NOMO-1 treated with DMSO at 0.1 percent for 48 hours (cell line): ENCODE data around the gene BCL11B.

ENCODE experiments used
- DNase-seq: peaks from one replicate; lab custom pipeline; 2025; ENCODE audit not compliant: unreplicated experiment; lab: John Stamatoyannopoulos, UW

Gene BCL11B

DNA sequence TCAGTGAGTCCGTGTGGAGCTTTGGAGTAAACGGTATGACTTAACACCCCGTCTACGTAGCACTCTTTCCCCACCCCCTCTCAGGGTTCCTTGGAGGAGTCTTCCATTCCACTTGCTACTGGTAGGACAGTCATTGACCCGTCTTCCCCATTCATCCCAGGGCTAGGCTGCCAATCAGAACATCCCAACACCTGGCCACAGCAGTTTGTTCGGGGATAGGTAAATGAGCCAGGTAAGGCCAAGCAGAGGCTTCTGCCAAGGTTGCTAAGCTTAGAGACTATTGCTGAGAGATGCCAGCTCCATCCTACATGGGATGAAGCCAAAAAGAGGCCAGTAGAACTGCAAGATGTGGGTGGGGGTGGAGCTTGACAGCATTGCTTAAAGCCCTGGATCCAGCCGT is 130.8 kb downstream of the BCL11B start:
- DNase-seq = no peak

DNA sequence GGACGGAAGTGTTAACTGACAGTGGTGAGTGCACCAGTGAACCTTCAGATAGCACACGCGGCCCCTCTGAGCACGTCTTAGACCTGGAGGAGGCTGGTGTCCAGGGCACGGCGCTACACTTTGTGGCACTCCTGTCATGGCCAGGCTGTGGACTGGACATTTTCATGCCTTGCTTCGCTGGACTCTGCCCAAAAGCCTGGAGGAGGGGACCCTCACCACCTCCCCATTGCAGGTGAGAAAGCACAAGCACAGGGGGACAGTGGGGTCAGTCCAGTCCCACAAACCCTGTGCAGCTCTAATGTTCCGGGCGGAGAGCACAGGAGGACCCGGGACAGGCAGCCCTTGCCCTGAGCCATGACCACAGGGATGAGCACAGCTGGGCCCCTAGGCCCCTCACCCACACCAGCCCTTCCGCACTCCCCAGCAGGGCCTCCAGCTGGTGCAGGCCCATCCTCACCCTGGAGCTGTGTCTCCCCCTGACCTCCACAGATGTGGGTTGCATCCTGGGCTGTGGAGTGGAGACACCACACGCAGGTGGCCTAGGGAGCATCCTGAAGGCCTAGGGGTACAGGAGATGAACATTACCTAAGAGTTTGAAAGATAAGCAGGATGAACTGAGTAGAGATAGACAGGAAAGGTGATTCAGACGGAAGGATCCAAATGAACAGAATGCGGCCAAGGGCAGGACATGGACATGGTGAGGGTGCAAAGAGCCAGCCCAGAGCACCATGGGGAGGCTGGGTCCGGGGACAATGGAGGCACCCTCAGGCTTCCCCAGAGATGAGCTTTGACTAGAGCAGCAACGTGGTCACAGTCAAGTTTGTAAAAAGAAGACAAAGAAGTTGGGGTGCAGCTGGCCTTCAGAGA is 132.8 kb downstream of the BCL11B start:
- no peak for DNase-seq

DNA sequence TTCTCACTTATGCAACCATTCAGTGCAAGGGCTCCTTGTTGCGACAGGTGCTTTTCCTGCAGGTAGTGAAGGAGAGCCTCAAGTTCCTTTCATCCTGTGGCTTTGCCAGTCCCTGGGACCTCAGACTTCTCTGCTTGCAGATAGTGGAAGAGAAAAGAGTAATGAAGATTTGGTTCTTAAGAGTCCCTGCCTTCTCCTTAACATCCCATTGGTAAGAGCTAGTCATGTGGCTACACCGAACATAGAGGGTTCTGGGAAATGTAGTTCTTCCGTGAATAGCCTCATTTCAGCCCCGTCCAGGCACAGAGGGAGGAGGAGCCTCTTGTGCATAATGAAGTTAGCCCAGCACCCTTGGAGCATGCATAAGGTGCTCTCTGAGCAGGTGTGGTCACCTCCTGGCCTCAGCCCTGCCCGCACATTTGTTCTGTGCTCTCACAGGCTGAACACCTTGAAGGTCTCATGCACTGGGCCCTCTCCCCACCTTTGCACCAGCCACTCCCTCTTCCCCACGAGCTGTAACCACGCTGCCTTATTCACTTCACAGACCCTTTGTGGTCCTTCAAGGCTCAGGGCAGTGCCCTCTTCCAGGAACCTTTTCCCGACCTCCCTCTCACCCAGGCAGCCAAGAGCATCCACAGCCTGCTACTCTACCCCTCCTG is 134.0 kb downstream of the BCL11B start:
- DNase-seq = peak; percentile 44

DNA sequence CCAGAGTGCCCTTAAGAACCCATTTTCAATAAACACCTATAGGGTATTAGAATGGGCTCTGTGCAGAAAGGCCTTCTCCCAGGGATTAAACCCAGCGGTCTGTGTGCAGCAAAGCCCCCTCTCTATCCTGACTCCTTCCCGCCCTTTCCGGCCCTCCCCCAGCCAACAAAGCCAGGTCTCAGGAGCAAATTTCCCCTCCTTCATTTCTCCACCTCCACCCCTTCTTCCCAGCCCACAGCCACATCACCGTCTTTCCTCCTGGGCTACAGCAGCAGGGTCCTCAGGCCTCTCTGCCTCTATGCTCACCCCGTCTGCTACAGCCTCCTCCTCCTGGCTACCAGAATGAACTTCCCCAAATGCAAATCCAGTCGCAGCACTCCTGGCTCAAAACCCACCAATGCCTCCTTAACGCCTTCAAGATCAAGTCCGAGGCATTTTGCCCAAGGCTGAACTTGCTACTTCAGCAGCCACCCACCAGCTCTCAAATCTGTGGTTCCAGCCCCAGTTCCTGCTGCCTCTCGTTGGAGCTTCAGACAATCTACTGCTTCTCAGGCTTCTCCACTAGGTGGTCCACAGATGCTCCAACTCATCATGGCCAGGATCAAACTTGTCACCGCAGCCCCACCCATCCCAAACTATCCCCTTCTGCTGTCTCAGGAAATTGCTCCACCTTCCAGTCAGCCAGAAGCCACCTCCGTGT is 134.8 kb downstream of the BCL11B start:
- DNase-seq = no peak

DNA sequence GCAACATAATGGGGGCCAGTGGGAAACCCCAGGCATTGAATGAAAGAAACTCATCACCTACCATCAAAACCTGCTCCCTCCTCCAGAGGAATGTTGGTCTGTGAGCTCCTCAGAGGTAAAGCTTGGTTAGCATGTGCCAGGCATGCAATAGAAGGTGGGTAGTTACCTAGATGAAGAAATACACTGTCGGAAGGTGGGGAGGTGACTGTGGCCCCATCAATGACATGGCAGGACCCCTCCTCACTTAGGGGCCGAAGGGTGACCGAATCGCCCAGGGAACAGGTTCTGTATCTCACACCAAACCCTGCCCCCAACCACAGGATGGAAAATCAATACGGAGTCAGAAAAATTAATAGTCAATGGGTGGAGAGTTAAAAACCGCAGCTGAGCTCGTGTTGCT is 135.6 kb downstream of the BCL11B start:
- DNase-seq = no peak

DNA sequence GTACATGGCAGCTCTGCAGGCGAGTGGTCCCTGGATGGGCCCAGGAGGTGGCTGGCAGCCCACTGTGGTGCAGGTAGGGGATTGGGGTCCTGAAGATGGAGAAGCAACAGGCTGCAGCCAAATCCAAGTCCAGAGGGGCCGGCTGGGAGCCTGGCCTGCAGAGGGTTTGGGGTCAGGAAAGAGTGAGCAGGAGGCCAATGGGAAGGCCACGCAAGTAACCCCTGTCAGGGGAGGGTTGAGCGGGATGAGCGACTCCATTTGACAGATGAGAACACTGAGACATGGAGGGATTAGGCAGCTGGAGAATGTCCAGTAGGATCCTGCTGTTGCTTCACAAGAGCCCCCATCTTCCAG is 136.0 kb downstream of the BCL11B start:
- DNase-seq = no peak

DNA sequence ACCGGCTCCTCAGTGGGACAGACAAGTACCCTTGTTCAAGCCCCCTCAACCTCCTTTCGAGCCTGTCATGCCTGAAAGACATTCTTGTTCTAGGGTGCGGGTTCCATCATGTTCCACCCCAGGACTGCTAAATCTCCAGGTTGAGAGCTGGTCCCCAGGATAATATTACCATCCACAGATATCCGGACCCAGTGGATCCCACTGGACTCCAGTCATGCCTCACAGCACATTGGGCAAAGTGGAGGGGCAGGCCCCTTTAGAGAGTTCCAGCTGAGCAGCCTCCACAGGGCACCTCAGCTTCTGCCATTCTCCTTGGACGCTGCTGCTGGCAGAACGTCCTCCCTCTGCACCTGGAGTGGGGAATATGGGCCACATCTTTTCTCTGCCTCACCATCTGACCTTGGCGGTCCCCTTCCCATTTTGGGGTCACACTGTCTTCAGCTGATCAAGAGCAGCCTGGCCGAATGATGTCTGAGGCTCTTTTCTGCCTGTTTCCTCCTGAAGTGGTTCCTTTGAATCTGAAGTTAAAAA is 137.4 kb downstream of the BCL11B start:
- DNase-seq = no peak

DNA sequence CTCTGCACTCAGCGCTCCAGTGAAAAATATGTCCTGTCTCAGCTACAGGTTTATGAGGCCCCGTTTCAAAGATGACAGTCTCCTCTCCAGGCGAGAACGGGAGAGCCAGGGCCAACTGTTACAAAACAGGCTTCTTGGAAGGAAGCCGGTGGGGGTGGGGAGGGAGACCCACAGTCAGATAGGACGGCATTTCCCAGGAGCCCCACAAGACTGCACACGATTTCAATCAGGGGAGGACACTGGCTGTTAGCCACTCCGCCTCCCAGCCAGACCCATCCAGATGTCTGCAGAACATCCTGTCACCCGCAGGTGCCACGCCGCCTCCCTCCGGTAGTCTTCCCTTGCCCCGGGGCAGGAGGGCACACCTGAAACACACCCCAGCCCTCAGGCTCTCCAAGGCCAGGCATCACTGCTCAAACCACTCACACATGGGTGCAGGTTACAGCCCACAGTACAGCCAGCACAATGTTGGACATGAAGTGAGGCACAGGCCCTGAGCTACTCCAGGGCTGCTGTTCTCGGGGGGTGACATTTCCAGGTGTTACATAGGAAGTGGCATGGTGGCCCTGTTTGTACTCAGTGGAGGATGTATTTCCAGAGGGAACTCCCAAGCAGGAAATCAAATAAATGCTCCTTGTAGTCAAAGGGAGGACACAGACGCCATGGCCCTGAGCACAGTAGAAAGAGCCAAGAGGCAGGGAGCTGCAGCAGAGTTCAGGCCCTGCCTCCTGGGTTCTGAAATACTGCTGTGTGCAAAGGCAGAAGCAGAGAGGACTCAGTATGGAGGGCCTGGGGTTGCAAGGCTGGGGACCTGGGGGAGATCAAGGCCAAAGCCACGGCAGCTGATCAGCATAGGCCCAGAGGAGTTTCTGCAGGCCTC is 138.1 kb downstream of the BCL11B start:
- DNase-seq = no peak

DNA sequence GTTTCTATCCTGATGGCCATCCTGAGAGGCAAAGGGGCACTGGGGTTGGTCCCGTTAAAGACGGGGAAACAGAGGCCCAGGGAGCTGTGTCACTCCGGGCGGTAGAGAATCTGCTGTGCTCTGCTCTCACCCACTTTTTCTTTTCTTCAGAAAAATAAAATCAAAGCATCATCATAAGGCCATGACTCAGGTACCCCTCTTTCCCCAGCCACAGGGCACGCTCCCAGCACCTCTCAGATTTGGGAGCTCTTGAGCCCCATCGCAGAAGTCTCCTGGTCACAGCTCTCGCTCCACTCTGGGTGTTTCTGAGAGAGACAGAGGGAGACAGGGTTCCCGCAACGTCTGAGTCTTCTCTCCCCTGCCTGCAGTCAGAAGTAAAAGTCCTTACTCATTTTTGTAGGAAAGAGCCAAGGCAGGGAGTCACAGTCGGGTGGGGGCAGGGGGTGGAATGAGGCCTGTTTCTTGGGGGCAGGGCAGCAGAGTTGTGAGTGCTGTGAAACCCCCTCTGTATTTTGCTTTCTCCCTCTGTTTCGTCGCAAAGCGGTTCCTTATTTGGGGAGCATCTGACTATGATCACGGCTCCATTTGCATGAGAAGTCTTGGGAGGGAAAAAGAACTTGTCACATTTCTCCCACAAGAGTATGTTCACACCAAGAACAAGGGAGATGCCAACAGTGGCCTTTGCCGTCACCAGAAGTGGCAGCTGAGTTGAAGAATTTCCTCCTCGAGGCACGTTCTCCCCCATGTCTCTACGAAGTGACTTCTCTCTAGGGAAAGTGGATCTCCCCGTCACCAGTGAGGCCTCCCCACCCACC is 139.0 kb downstream of the BCL11B start:
- no peak for DNase-seq

DNA sequence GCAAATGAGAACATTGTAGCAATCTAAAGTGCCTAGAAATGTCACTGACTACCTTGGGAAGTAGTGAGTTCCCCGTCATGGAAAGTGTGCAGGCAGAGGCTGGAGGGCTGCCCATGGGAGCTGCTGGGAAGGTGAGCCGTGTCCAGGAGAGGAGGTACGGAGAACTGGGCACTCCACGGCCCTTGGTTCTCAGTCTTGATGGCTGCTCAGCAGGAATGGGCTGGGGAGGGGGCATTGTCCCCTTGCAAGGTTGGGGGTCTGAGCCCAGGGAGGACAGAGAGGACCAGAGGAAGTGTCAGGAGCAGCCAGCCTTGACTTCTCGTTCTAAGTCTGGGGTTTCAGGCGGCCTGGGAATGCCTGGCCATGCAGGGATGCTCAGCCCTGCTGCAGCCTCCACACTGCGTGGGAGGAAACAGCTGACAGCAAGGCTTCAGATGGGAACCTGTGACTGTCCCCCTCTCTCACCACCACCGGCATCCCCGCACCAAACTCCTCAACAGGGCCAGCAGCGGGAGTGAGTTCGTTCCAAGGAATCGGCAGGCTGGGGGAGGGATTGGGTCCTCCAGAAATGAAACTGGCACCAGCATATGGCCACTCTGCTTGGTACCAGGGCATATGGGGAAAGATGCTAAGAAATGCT is 140.2 kb downstream of the BCL11B start:
- DNase-seq = no peak

DNA sequence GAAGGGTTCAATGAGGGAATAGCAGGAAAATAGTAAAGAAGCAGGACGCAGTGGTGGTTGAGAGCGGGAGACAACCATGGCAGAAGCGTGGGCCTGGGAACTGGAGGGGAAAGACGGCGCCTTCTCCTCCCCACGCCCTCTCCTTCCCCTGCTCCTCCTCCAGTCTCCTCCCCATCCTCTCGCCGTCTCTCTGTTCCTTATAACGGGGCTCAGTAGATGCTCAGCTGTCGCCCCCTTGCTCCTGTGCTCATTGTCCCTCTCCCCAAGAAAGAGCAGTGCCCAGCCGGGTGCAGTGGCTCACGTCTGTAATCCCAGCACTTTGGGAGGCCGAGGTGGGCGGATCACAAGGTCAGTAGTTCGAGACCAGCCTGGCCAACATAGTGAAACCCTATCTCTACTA is 142.0 kb downstream of the BCL11B start:
- no peak for DNase-seq

DNA sequence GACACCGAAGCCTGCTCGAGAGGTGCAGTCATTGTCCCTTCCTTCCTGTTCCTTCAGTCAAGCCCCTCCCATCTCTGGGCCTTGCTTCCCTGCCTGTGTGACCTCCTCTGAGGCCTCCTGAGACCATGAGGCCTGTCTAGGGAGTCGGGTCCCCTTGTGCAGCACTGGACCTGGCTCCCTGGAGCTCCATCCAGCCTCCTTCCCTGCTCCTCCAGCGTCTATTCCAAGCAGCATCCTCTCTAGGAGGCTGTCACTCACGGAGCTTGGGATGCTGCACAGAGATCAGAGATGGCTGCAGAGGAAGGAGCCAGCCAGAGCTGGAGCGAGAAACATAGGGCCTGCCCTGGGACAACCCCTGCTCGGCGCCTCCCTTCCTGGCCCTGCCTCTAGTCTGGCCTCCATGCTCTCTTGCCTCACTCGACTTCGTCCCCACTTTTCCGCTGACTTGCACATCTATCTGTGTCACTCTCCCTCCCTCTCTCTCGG is 142.7 kb downstream of the BCL11B start:
- no peak for DNase-seq

DNA sequence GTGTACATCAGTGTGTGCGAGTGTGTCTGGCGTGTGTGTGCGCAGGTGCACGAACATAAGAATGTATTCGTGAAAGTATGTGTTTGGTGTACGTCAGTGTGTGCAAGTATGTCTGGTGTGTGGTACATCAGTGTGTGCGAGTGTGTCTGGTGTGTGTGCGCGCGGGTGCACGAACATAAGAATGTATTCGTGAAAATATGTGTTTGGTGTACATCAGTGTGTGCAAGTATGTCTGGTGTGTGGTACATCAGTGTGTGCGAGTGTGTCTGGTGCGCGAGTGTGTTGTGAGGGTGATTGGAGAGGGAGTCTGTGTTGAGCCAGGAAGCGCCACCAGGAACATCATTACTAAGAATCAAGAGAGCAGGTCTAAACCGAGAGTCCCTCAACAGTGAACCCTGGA is 143.8 kb downstream of the BCL11B start:
- DNase-seq = no peak

DNA sequence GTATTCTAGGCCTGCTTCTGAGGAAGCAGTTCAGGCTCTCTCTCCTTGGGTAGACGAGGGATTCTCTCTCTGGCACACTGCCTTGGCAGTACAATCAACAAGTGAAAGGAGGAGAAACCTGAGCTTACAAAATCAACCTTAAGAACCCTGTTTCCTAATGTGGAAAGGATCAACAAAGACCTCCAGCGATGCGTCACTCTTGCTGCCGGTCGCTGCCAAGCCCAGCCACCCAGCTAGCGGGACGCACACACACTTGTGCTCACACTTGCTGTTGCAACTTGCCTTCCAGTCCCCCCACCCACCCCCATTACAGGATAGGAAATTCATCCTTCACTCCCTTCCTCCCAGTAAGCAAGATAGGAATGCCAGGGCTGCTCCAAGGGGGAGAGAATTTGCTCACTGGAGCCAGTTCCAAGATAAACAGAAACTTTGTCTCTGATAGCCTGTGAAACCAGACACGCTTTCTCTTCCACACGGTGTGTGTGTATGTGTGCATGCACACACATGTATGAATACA is 144.3 kb downstream of the BCL11B start:
- DNase-seq = no peak

DNA sequence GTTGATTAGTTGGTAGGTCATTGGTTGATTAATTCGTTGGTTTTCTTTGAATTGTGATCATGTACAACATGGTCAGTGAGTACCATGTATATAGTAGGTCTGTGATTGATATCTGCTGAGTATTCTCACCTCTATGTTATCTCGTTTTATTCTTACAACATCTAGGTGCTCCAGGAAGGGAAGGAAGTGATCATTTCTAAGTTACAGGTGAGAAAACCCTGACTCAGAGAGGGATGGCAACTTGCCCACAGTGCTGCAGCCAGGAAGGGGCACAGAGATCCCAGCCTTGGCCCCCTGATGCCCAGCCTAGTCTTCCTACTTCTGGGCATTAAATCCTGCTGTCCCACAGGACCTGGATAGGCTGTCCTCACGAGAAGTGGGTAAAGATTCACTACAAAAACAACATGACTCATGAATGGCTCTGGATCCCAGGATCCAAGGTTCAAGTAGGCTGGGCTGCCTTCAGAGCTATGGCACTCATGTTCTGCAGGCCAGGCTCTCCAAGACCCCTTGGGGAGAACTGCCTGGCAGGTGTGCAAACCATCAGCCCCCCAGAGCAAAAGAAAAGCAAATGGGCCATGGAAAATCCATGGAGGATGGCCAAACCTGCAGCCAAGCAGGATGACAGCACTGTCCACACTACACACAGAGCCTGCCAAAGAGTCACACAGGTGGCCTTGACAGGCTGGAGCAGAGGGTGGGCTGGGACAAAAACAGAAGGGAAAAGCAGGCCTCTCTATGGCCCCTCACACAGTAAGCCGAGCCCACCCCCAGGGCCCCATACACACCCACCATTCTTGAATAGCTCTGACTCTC is 146.2 kb downstream of the BCL11B start:
- DNase-seq = no peak

DNA sequence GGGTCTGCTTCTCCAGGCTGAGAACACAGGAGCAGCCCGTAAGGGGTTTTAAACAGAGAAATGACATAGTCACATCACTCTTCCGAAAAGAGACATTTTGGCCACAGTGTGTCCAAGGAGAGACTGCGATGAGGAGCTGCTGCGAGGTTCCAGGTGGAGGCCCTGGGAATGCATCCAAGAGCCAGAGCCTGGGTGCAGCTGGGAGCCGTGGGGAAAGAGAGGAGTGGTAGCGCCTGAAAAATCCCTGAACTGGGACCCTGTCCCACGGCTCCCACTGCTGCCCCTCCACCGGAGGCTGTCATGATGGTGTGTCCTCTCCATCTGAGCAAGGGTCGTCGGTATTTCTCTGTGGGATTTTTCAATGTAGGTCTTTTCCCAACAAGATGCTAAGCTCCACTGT is 146.9 kb downstream of the BCL11B start:
- DNase-seq = no peak

DNA sequence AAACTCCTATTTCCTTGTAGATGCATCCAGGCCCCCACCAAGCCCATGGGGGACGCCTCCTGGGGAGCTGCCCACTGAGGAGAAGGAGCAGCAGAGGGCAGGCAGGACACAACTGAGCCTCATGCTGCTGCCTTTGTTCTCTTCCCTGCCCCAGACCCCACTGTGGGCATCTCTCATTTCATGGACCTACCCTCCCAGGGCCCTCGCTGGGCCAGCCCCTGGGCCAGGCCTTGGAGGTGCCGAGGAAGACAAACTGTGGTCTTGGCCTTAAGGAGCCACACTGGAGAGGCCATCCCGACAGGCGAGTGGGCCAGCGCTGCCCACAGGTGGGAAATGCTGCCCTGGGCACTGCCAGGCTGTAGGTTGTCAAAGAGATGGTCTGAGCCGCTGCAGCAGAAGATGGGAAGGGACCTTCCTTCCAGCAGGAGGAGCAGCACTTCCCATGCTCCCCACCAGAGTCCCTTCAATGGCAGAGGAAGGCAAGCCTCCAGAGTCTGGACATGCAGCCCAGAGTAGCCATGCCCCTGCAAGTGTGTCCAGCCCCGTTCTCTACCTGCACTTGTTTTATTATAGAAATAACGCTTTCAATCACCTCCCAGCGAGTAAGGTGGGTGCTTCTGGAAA is 147.4 kb downstream of the BCL11B start:
- no peak for DNase-seq
